K562 (cell line): ENCODE data around the gene RTL10. TPM values are rescaled to one million over a fixed set of nuclear protein-coding genes. Genes with fewer than 3 reads are reported as not detected.

Experiments
- BHLHE40 ChIP-seq: IDR thresholded peaks from 2 replicates; pipeline ENCODE4 v1.6.1; 2011; ENCODE audit warnings: low read length, improper control_type of control experiment
- EP300 ChIP-seq: IDR thresholded peaks from 2 replicates; pipeline ENCODE4 v1.6.1; 2012; ENCODE audit warnings: low read length, improper control_type of control experiment
- HCFC1 ChIP-seq: IDR thresholded peaks from 2 replicates; pipeline ENCODE4 v1.6.1; 2012; ENCODE audit warnings: low read depth, low read length, improper control_type of control experiment
- KLF1 ChIP-seq: fragments of 450-650 bp; IDR thresholded peaks from 2 replicates; pipeline ENCODE4 v1.6.1; 2016; ENCODE audit warnings: missing genetic modification characterization, missing compliant biosample characterization
- MAFK ChIP-seq: IDR thresholded peaks from 2 replicates; pipeline ENCODE4 v1.6.1; 2011; ENCODE audit warnings: low read length, improper control_type of control experiment
- MCM7 ChIP-seq, 2 experiments: fragments of 450-650 bp; IDR thresholded peaks; 2 replicates each; pipeline ENCODE4 v1.6.1; 2016 to 2018
- NR4A1 ChIP-seq, 2 experiments: fragments of 250-450 bp in 1 of 2; fragments of 450-650 bp in 1 of 2; sonication (Bioruptor Pico) in 1 of 2; IDR thresholded peaks; 2 replicates each; pipeline versions ENCODE4 v1.4.0 to v1.6.1; 2016 to 2020; ENCODE audit warnings: mild to moderate bottlenecking in 2 of 2, missing compliant biosample characterization in 1 of 2, missing genetic modification characterization in 1 of 2, moderate library complexity in 1 of 2
- NRF1 ChIP-seq, 2 experiments: fragments of 450-650 bp; IDR thresholded peaks in 1 of 2; conservative IDR thresholded peaks in 1 of 2; 2 replicates each; pipeline ENCODE4 v1.6.1; 2014; ENCODE audit warnings: mild to moderate bottlenecking in 2 of 2
- POU5F1 ChIP-seq: fragments of 150-350 bp; IDR thresholded peaks from 2 replicates; pipeline ENCODE4 v1.6.1; 2014; ENCODE audit warnings: borderline replicate concordance, low read length, low read depth, mild to moderate bottlenecking; ENCODE audit not compliant: partially characterized antibody
- PYGO2 ChIP-seq: fragments of 450-650 bp; IDR thresholded peaks from 2 replicates; pipeline ENCODE4 v1.6.1; 2016; ENCODE audit warnings: mild to moderate bottlenecking, missing genetic modification characterization, moderate library complexity, missing compliant biosample characterization
- RFX7 ChIP-seq: fragments of 250-450 bp; sonication (Bioruptor Pico); IDR thresholded peaks from 2 replicates; pipeline ENCODE4 v1.5.1; 2021; ENCODE audit warnings: mild to moderate bottlenecking
- SRSF3 ChIP-seq: fragments of 200-400 bp; formaldehyde crosslinking; IDR thresholded peaks from 2 replicates; pipeline ENCODE4 v1.6.1; 2016; ENCODE audit warnings: mild to moderate bottlenecking, low read length, moderate library complexity; ENCODE audit not compliant: insufficient read depth
- TRIM28 ChIP-seq: fragments of 450-650 bp; IDR thresholded peaks from 2 replicates; pipeline ENCODE4 v1.6.1; 2017
- USF2 ChIP-seq: sonication (generic); formaldehyde crosslinking; IDR thresholded peaks from 2 replicates; pipeline ENCODE4 v1.5.0; 2020; ENCODE audit warnings: missing genetic modification reagents
- ZBTB26 ChIP-seq: fragments of 450-650 bp; formaldehyde crosslinking; IDR thresholded peaks from 2 replicates; pipeline ENCODE4 v1.4.0; 2022; ENCODE audit warnings: missing genetic modification characterization
- ZFP1 ChIP-seq: fragments of 450-650 bp; formaldehyde crosslinking; IDR thresholded peaks from 2 replicates; pipeline ENCODE4 v1.4.0; 2020; ENCODE audit warnings: mild to moderate bottlenecking, mixed read lengths
- ZFP30 ChIP-seq: fragments of 250-450 bp; sonication (Bioruptor Pico); IDR thresholded peaks from 2 replicates; pipeline ENCODE4 v1.8.0; 2022; ENCODE audit warnings: moderate library complexity, mild to moderate bottlenecking, inconsistent platforms, borderline replicate concordance
- polyA plus RNA-seq, 8 experiments: library from polyadenylated mRNA; depleted of rRNA in 4 of 8; stranded (reverse) in 5 of 8; unstranded in 3 of 8; fragments of >200 nt; fragmentation: Nextera tagmentation in 2 of 8; fragmentation: Illumina TruSeq in 1 of 8; extraction: Ambion mirVana in 2 of 8; extraction: Trizol in 1 of 8; gene quantifications; 2 replicates each; pipeline versions ENCODE4 v1.2.1 to v1.2.3, GENCODE V29; 2011 to 2014; ENCODE audit warnings: inconsistent platforms in 1 of 8, missing spikeins in 1 of 8
- total RNA-seq, 7 experiments: library from RNA; depleted of rRNA in 6 of 7; stranded (reverse); fragments of >200 nt in 6 of 7; fragmentation: Illumina TruSeq in 2 of 7; extraction: Trizol in 2 of 7; gene quantifications; 2 replicates each; pipeline versions ENCODE4 v1.2.1 to v1.2.3, GENCODE V29; 2011 to 2021; ENCODE audit warnings: low replicate concordance in 1 of 7
- TF ChIP-seq, protein P1 (sequence below): sonication (generic); formaldehyde crosslinking; IDR thresholded peaks from 2 replicates; pipeline ENCODE4 v1.8.0; 2022; ENCODE audit warnings: mild to moderate bottlenecking, missing genetic modification reagents
- TF ChIP-seq, protein P2 (sequence below), 2 experiments: fragments of 200-800 bp in 1 of 2; sonication (Bioruptor generic) in 1 of 2; sonication (generic) in 1 of 2; formaldehyde crosslinking in 1 of 2; IDR thresholded peaks in 1 of 2; conservative IDR thresholded peaks in 1 of 2; 2 replicates each; pipeline versions ENCODE4 v1.5.0 to v1.6.1; 2016 to 2020; ENCODE audit warnings: missing compliant biosample characterization in 1 of 2, missing genetic modification characterization in 1 of 2, missing genetic modification reagents in 1 of 2
- TF ChIP-seq, protein P3 (sequence below), 2 experiments: IDR thresholded peaks; 2 replicates each; pipeline ENCODE4 v1.6.1; 2012; ENCODE audit warnings: improper control_type of control experiment in 2 of 2, low read depth in 2 of 2, low read length in 2 of 2, borderline replicate concordance in 1 of 2

The RTL10 gene
- total and polyA plus RNA-seq, 9 of the 15 experiments (the other 6 are each of a cell fraction or from before 2014, with no cell fraction given) = 19.8 to 75.5 (median 32.5) TPM

DNA sequence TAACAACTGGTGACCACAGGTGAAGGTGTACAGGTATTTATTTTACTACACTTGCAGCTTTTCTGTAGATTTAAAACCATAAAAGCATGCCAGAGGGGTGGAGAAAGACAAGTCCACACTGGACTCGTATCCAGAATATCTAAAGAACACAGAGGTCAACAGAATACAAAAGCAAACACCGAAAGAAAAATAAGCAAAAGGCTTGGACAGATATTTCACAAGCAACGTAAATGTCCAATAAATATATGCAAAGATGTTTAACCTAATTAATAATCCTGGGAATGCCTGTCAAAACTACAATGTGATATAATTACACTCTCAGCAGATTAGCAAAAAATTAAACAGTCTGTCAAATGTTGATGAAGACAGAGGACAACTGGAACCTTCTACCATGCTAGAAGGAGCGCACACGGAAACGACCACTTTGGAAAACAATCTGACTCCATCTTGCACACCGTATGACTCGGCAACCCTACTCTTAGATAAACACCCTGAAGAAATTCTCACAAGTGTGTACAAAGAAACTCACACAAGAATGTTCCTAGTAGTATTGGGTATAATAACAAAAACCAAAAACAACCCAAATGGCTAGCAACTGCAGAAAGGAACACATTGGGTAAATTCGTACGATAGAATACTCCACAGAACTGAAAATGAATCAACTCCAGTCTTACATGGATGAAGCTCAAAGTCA lies 27.2 kb downstream of the RTL10 start (continued):
- TF ChIP-seq USF2 (CRISPR knock-in tag) = no peak
- TF ChIP-seq ZFP1 = no peak; the same call in 1 of the 2 replicates
- TF ChIP-seq NRF1 (conservative IDR thresholded peaks at IDR 0.05 in 1 of 2, IDR thresholded peaks at IDR 0.05 in 1 of 2) = peak; percentile 35 to 45; a peak in 3 of 4 replicates
- no peak for TF ChIP-seq SRSF3
- no peak for TF ChIP-seq NR4A1 (CRISPR knock-in tag; IDR thresholded peaks at IDR 0.05)
- TF ChIP-seq NR4A1 (tag; IDR thresholded peaks at IDR 0.05) = peak; percentile 92
- TF ChIP-seq BHLHE40 = no peak
- TF ChIP-seq, protein P1, sequence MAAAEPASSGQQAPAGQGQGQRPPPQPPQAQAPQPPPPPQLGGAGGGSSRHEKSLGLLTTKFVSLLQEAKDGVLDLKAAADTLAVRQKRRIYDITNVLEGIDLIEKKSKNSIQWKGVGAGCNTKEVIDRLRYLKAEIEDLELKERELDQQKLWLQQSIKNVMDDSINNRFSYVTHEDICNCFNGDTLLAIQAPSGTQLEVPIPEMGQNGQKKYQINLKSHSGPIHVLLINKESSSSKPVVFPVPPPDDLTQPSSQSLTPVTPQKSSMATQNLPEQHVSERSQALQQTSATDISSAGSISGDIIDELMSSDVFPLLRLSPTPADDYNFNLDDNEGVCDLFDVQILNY (CRISPR knock-in tag) = no peak
- TF ChIP-seq HCFC1 = peak; percentile 34; the same call in 1 of the 2 replicates
- TF ChIP-seq, protein P2, sequence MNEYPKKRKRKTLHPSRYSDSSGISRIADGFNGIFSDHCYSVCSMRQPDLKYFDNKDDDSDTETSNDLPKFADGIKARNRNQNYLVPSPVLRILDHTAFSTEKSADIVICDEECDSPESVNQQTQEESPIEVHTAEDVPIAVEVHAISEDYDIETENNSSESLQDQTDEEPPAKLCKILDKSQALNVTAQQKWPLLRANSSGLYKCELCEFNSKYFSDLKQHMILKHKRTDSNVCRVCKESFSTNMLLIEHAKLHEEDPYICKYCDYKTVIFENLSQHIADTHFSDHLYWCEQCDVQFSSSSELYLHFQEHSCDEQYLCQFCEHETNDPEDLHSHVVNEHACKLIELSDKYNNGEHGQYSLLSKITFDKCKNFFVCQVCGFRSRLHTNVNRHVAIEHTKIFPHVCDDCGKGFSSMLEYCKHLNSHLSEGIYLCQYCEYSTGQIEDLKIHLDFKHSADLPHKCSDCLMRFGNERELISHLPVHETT (CRISPR knock-in tag; conservative IDR thresholded peaks at IDR 0.05 in 1 of 2, IDR thresholded peaks at IDR 0.05 in 1 of 2) = 0 out of 4 replicates have a peak, but pooled peaks of 1 of the 2 experiments have one; percentile 26
- no peak for TF ChIP-seq RFX7 (CRISPR knock-in tag)
- no peak for TF ChIP-seq ZBTB26 (CRISPR knock-in tag)
- TF ChIP-seq MAFK = peak; percentile 51; the same call in 1 of the 2 replicates
- TF ChIP-seq TRIM28 = no peak
- peak; percentile 58; the same call in 1 of the 2 replicates for TF ChIP-seq PYGO2 (tag)
- no peak for TF ChIP-seq ZFP30 (CRISPR knock-in tag)
- TF ChIP-seq EP300 = peak; percentile 21; the same call in 1 of the 2 replicates
- no peak for TF ChIP-seq MCM7 (IDR thresholded peaks at IDR 0.05)
- 0 out of 2 replicates have a peak, but pooled peaks have one; percentile 35 for TF ChIP-seq KLF1 (tag)
- TF ChIP-seq POU5F1 = no peak
- TF ChIP-seq, protein P3, sequence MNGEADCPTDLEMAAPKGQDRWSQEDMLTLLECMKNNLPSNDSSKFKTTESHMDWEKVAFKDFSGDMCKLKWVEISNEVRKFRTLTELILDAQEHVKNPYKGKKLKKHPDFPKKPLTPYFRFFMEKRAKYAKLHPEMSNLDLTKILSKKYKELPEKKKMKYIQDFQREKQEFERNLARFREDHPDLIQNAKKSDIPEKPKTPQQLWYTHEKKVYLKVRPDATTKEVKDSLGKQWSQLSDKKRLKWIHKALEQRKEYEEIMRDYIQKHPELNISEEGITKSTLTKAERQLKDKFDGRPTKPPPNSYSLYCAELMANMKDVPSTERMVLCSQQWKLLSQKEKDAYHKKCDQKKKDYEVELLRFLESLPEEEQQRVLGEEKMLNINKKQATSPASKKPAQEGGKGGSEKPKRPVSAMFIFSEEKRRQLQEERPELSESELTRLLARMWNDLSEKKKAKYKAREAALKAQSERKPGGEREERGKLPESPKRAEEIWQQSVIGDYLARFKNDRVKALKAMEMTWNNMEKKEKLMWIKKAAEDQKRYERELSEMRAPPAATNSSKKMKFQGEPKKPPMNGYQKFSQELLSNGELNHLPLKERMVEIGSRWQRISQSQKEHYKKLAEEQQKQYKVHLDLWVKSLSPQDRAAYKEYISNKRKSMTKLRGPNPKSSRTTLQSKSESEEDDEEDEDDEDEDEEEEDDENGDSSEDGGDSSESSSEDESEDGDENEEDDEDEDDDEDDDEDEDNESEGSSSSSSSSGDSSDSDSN (IDR thresholded peaks at IDR 0.05; ENCODE audit: borderline replicate concordance in 1 of 2, low read depth in 2 of 2, low read length in 2 of 2) = peak in 1 of 2 experiments; percentile 53; a peak in 1 of 4 replicates
